Naive B cell (primary cell): ENCODE data around the gene DSG2. TPM values are rescaled to one million over a fixed set of nuclear protein-coding genes. Genes with fewer than 3 reads are reported as not detected.
"Not testable (repeated sequence)": the region's sequence is repeated elsewhere in the genome, so short reads cannot be mapped to it uniquely, and the experiment has no call there.

Experiments used
- ATAC-seq, 2 donors: fragments of 150-1000 bp; cut with Tn5 transposase; 2 replicates each; pipeline ENCODE4 v1.10.0; 2021; ENCODE audit warnings: low read depth in 2 of 2, mild to moderate bottlenecking in 2 of 2, moderate library complexity in 2 of 2
- DNase-seq: peaks from one replicate; pipeline ENCODE4 v3.0.0; 2022
- H3K27ac Mint-ChIP-seq, 6 donors: one replicate each; pipeline ENCODE4 v1.8.0; 2020 to 2022; ENCODE audit warnings: mild to moderate bottlenecking in 6 of 6, mixed read lengths in 6 of 6, moderate library complexity in 5 of 6, inconsistent platforms in 2 of 6
- H3K27me3 Mint-ChIP-seq, 3 donors: one replicate each; pipeline ENCODE4 v1.8.0; 2021 to 2022; ENCODE audit warnings: mixed read lengths in 3 of 3, mild to moderate bottlenecking in 1 of 3
- H3K36me3 Mint-ChIP-seq, 2 donors: one replicate each; pipeline ENCODE4 v1.8.0; 2020 to 2022; ENCODE audit warnings: mixed read lengths in 2 of 2, inconsistent platforms in 1 of 2, mild to moderate bottlenecking in 1 of 2
- H3K4me1 Mint-ChIP-seq, 3 donors: one replicate each; pipeline ENCODE4 v1.8.0; 2020 to 2022; ENCODE audit warnings: mixed read lengths in 3 of 3, inconsistent platforms in 1 of 3, mild to moderate bottlenecking in 1 of 3, moderate library complexity in 1 of 3
- H3K4me3 Mint-ChIP-seq, 8 donors: one replicate each; pipeline ENCODE4 v1.8.0; 2020 to 2022; ENCODE audit warnings: mild to moderate bottlenecking in 8 of 8, mixed read lengths in 8 of 8, moderate library complexity in 8 of 8, inconsistent platforms in 2 of 8
- H3K9me3 Mint-ChIP-seq, 7 donors: one replicate each; pipeline ENCODE4 v1.8.0; 2020 to 2022; ENCODE audit warnings: mixed read lengths in 7 of 7, mild to moderate bottlenecking in 5 of 7, inconsistent platforms in 2 of 7, moderate library complexity in 1 of 7
- polyA plus RNA-seq, 6 donors: library from polyadenylated mRNA; unstranded; fragments of 300-500 nt; fragmentation: Illumina TruSeq; gene quantifications; one replicate each; pipeline ENCODE4 v1.2.3, GENCODE V29; 2021; ENCODE audit warnings: low read depth in 6 of 6

DSG2 gene
- polyA plus RNA-seq, 6 donors from 2014 or later: not detected

- peaks cover 0 to 7% (median 0%) of the 10 kb centered on the region in 7 donors for H3K9me3 Mint-ChIP-seq
- ATAC-seq (no peak), DNase-seq (no peak)
- peaks cover 35 to 42% (median 39%) of the 10 kb centered on the region in 3 donors for H3K27me3 Mint-ChIP-seq
- peak overlapping the region in 1 of 6 donors; percentile 7 for H3K27ac Mint-ChIP-seq
- H3K36me3 Mint-ChIP-seq: no peaks in the 10 kb centered on the region
- H3K4me3 Mint-ChIP-seq: no peak overlapping the region
- no peaks in the 10 kb centered on the region for H3K4me1 Mint-ChIP-seq
Measured at GRCh38 chr18:31490833-31491232, 7.1 kb upstream of the DSG2 start.

- DNase-seq (no peak), ATAC-seq (no peak)
- peaks cover 0 to 7% (median 0%) of the 10 kb centered on the region in 7 donors for H3K9me3 Mint-ChIP-seq
- H3K4me3 Mint-ChIP-seq: no peak overlapping the region
- H3K27ac Mint-ChIP-seq: no peak overlapping the region
- H3K27me3 Mint-ChIP-seq: peaks cover 37 to 46% (median 44%) of the 10 kb centered on the region in 3 donors
- H3K36me3 Mint-ChIP-seq: no peaks in the 10 kb centered on the region
- no peaks in the 10 kb centered on the region for H3K4me1 Mint-ChIP-seq
Measured at GRCh38 chr18:31491586-31491985, 6.4 kb upstream of the DSG2 start.

- H3K9me3 Mint-ChIP-seq: peaks cover 0 to 7% (median 0%) of the 10 kb centered on the region in 7 donors
- H3K36me3 Mint-ChIP-seq: no peaks in the 10 kb centered on the region
- H3K4me3 Mint-ChIP-seq: no peak overlapping the region
- DNase-seq: no peak
- no peaks in the 10 kb centered on the region for H3K4me1 Mint-ChIP-seq
- peaks cover 39 to 50% (median 50%) of the 10 kb centered on the region in 3 donors for H3K27me3 Mint-ChIP-seq
- ATAC-seq: no peak
- no peak overlapping the region for H3K27ac Mint-ChIP-seq
Measured at GRCh38 chr18:31492671-31493070, 5.3 kb upstream of the DSG2 start.

- peaks cover 0 to 7% (median 0%) of the 10 kb centered on the region in 7 donors for H3K9me3 Mint-ChIP-seq
- DNase-seq (no peak), ATAC-seq (no peak)
- peaks cover 39 to 49% (median 47%) of the 10 kb centered on the region in 3 donors for H3K27me3 Mint-ChIP-seq
- H3K4me3 Mint-ChIP-seq: no peak overlapping the region
- no peaks in the 10 kb centered on the region for H3K4me1 Mint-ChIP-seq
- H3K27ac Mint-ChIP-seq: no peak overlapping the region
- H3K36me3 Mint-ChIP-seq: no peaks in the 10 kb centered on the region
Measured at GRCh38 chr18:31493171-31493570, 4.8 kb upstream of the DSG2 start.

GRCh38 chr18:31493941-31494340 is 4.0 kb upstream of the DSG2 start:
- H3K4me3 Mint-ChIP-seq: no peak overlapping the region
- H3K27me3 Mint-ChIP-seq: peaks cover 44 to 53% (median 47%) of the 10 kb centered on the region in 3 donors
- peaks cover 0 to 7% (median 0%) of the 10 kb centered on the region in 7 donors for H3K9me3 Mint-ChIP-seq
- no peak overlapping the region for H3K27ac Mint-ChIP-seq
- no peak for DNase-seq
- ATAC-seq: no peak
- no peaks in the 10 kb centered on the region for H3K36me3 Mint-ChIP-seq
- H3K4me1 Mint-ChIP-seq: peaks cover 0 to 6% (median 2%) of the 10 kb centered on the region in 3 donors

- H3K36me3 Mint-ChIP-seq, H3K27ac Mint-ChIP-seq, H3K4me1 Mint-ChIP-seq, H3K9me3 Mint-ChIP-seq, H3K4me3 Mint-ChIP-seq, DNase-seq, ATAC-seq: not testable (repeated sequence)
- H3K27me3 Mint-ChIP-seq: peaks cover 39 to 54% (median 50%) of the 10 kb centered on the region in 3 donors
Measured at GRCh38 chr18:31494705-31495244, 3.2 kb upstream of the DSG2 start.

GRCh38 chr18:31497404-31497835 is 557 bp upstream of the DSG2 start:
- no peak overlapping the region for H3K27ac Mint-ChIP-seq
- DNase-seq (no peak), ATAC-seq (peak in 1 of 2 donors; percentile 7)
- H3K4me3 Mint-ChIP-seq: peak overlapping the region; percentile 11 to 69 (median 55)
- H3K36me3 Mint-ChIP-seq: no peaks in the 10 kb centered on the region
- H3K9me3 Mint-ChIP-seq: peaks cover 0 to 1% (median 0%) of the 10 kb centered on the region in 7 donors
- H3K27me3 Mint-ChIP-seq: peaks cover 32 to 50% (median 49%) of the 10 kb centered on the region in 3 donors
- H3K4me1 Mint-ChIP-seq: peaks cover 0 to 12% (median 4%) of the 10 kb centered on the region in 3 donors

- Mint-ChIP-seq H3K4me1 (peaks cover 0 to 12% (median 4%) of the 10 kb centered on the region in 3 donors), H3K36me3 (no peaks in the 10 kb centered on the region), H3K9me3 (peaks cover 0 to 1% (median 0%) of the 10 kb centered on the region in 7 donors), H3K4me3 (peak overlapping the region; percentile 41 to 88 (median 80)), H3K27me3 (peaks cover 29 to 47% (median 43%) of the 10 kb centered on the region in 3 donors), H3K27ac (peak overlapping the region in 1 of 6 donors; percentile 6)
- DNase-seq (no peak), ATAC-seq (peak in 1 of 2 donors; percentile 15)
Measured at GRCh38 chr18:31498574-31499524, 872 bp downstream of the DSG2 start.

- H3K27me3 Mint-ChIP-seq: peaks cover 29 to 37% (median 37%) of the 10 kb centered on the region in 3 donors
- peak overlapping the region in 2 of 8 donors; percentile 16 to 59 for H3K4me3 Mint-ChIP-seq
- peaks cover 0 to 1% (median 0%) of the 10 kb centered on the region in 7 donors for H3K9me3 Mint-ChIP-seq
- no peak overlapping the region for H3K27ac Mint-ChIP-seq
- DNase-seq (peak; percentile 2), ATAC-seq (peak; percentile 37 to 49)
- H3K4me1 Mint-ChIP-seq: peaks cover 0 to 12% (median 4%) of the 10 kb centered on the region in 3 donors
- no peaks in the 10 kb centered on the region for H3K36me3 Mint-ChIP-seq
Measured at GRCh38 chr18:31500051-31500688, 2.2 kb downstream of the DSG2 start.

GRCh38 chr18:31503011-31503410 is 5.0 kb downstream of the DSG2 start:
- ATAC-seq (no peak), DNase-seq (no peak)
- Mint-ChIP-seq H3K4me3 (no peak overlapping the region), H3K4me1 (peaks cover 0 to 12% (median 4%) of the 10 kb centered on the region in 3 donors), H3K27ac (no peak overlapping the region), H3K9me3 (peaks cover 0 to 6% (median 0%) of the 10 kb centered on the region in 7 donors), H3K36me3 (no peaks in the 10 kb centered on the region), H3K27me3 (peaks cover 8 to 23% (median 14%) of the 10 kb centered on the region in 3 donors)

- Mint-ChIP-seq H3K36me3 (no peaks in the 10 kb centered on the region), H3K4me1 (peaks cover 0 to 6% (median 0%) of the 10 kb centered on the region in 3 donors), H3K9me3 (peaks cover 0 to 6% (median 0%) of the 10 kb centered on the region in 7 donors), H3K27ac (no peak overlapping the region), H3K4me3 (no peak overlapping the region), H3K27me3 (peaks cover 0 to 15% (median 0%) of the 10 kb centered on the region in 3 donors)
- DNase-seq: no peak
- no peak for ATAC-seq
Measured at GRCh38 chr18:31504455-31505147, 6.6 kb downstream of the DSG2 start.

- ATAC-seq: no peak
- Mint-ChIP-seq H3K27ac (no peak overlapping the region), H3K9me3 (peaks cover 0 to 6% (median 0%) of the 10 kb centered on the region in 7 donors), H3K4me1 (peaks cover 0 to 4% (median 0%) of the 10 kb centered on the region in 3 donors), H3K36me3 (no peaks in the 10 kb centered on the region), H3K27me3 (peaks cover 0 to 14% (median 0%) of the 10 kb centered on the region in 3 donors), H3K4me3 (no peak overlapping the region)
- no peak for DNase-seq
Measured at GRCh38 chr18:31505156-31505555, 7.2 kb downstream of the DSG2 start.
